Activated CD8-positive, alpha-beta memory T cell treated with anti-CD3 and anti-CD28 coated beads, Interleukin-2, amount 50 U/mL, for 4 hours (primary cell): Measurements from ENCODE around the gene ACTR5.

ENCODE experiments used
- DNase-seq: peaks from one replicate; pipeline ENCODE4 v3.0.0-alpha.2; 2020

Gene ACTR5

DNA sequence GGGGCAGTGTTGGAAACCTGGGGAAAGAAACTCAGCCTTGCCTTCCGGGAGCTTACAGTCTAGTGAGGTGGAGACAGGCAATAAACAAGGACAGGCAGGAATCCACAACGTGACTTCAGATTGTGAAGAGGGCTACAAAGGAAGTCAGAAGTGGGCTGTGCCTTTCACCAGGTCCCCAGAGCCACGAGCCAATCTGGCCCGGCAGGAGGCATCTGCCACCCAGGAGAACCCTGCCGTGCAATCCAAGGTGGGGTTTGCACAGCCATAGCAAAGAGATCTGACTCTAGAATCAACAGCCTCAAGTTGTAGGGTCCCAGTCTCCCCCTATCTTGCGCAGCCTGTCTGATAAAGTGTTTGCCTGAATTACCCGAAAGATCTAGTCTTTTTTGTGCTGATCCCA is 18.5 kb upstream of the ACTR5 start:
- no peak for DNase-seq

DNA sequence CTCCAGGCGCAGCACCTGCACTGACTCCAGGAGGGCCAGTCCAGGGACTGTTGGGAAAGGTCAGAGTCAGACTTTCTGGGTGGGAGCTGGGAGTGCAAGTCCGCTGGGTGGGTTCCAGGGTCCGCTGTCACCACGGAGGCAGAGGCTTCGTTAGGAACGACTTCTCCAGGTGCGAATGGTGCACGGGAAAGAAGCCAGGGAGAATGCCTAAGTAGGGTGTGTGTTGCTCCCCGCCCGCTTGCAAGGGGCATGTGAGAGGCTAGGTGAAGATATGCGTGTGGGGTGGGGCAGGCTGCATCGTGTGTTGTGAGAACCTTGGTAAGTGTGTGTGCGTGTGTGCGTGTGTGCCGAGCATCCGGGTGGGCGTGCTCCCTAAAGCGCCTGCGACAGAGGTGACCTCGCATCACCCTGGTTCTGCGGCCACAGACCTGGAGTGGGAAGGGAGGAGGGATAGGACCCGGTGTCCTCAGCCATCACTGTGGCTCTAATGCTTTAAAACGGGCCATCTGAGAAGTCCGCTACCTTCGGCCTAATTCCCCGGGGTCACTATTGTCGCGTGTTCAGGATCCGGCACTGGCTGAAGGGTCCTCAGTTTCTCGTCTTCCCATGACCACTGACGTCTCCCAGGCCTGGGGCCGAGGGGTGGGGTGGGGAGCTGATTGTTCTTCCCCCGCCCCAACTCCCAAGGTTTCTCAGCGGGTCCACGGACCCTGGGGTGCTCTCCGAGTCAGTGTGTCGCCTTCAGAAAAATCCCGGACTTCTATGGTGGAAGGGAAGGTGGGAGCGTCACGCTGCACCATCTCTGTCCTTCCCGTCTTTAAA is 17.9 kb upstream of the ACTR5 start:
- DNase-seq: no peak

DNA sequence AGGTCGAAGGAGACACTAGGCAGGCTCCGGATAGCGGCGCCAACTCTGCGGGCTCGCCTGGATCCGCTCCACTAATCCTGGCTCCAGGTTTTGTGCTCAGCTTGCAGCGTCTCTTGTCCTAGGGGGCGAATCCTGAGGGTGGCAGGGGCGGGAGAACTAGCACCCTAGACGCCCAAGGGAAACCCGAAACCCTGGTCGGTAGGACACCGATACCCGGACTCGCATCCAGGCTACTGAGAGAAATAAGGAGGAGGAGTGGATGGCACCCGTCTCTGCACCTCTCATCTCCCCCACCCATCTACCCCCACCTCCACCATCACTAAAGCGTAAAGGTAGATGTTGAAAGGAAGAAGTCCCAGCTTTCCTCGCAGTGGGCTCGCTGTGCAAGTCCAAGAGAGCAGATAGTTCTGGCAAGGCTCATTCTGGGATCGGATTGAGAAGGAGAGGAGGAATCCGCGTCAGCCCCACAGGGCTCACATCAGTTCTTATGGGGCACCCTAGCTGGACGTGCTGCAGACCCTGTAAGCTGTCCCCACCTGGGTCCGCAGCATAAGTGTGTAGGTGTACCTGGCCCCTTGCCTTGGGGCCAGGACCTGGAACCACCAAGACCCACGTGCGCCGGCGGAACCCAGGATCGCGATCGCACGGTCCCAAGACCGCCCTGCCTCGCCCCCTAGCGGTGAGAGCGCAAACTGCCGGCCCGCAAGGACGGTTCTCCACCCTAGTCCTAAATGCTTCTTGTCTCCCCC is 17.1 kb upstream of the ACTR5 start:
- DNase-seq: peak; percentile 82

DNA sequence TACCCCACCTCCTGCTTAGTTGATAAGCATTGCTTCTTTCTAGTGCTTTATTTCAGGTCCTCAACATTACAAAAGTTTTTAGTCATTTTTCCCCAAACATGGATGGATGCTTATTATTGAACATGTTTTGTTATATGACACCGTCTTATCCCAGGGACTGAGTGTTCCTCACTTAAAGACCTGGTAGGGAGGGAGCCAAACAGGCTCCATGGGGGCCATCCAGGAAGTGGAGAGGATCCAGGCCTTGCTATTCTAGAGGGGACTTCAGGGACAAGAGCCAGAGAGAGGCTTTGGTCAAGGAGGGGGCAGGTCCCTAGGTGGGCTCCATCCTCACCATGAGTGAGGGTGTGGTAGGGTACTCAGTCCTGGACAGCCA is 16.5 kb upstream of the ACTR5 start:
- DNase-seq: no peak

DNA sequence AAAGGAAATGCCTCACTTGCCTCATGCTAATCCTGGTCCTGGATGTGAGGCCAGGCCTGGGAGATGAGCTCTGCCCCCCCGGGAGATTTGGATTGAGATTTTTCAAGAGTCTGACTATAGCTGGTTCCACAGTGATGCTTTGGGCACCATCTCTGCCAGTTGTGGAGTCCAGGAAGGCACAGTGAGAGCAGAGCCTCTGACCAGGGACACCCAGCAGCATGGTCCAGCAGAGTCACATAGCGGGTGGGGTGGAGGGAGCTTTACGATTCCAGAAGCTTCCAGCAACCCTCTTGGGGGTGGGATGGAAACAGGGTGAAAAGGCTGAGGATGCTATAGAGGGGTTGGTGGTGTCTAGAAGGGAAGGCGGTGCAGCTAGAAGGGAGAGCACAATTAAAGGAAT is 15.3 kb upstream of the ACTR5 start:
- DNase-seq: no peak

DNA sequence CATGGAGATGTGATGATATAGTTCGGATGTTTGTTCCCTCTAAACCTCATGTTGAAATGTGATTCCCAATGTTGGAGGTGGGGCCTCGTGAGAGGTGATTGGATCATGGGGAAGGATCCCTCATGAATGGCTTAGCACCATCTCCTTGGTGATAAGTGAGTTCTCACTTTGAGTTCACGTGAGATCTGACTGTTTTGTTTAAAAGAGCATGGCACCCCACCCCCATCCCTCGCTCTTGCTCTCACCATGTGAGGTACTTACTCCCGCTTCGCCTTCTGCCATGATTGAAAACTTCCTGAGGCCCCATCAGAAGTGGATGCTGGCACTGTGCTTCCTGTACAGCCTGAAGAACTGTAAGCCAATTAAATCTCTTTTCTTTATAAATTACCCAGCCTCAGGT is 13.1 kb upstream of the ACTR5 start:
- no peak for DNase-seq

DNA sequence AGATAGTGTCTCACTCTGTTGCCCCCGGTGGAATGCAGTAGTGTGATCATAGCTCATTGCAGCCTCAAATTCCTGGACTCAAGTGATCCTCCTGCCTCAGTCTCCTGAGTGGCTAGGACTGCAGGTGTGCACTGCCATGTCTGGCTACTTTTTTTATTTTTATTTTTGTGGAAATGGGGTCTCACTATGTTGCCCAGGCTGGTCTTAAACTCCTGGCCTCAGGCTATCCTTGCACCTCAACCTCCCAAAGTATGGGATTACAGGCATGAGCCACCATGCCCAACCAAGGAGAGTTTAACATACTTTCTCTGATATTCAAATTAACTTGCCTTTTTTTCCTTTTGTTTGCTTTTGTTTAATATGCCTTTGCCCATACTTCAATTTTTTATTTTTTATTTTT is 10.4 kb upstream of the ACTR5 start:
- DNase-seq: no peak

DNA sequence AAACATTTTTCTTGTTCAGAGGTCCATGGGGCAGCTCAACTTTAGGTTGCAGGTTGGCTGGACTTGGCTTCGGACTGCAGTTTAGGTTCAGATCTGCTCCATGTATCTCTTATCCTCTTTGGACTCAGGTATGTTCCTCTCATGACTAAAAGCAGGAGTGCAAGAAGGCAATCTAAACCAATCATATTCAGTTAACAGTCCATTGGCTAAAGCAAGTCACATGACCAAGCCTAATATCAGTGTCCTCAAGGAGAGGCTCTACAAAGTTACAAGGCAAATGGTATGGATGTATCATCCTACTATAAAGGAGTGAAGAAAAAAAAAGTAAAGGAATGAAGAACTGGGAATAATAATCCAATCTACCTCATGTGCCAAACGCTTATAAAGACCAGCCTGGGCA is 2.5 kb upstream of the ACTR5 start:
- no peak for DNase-seq

DNA sequence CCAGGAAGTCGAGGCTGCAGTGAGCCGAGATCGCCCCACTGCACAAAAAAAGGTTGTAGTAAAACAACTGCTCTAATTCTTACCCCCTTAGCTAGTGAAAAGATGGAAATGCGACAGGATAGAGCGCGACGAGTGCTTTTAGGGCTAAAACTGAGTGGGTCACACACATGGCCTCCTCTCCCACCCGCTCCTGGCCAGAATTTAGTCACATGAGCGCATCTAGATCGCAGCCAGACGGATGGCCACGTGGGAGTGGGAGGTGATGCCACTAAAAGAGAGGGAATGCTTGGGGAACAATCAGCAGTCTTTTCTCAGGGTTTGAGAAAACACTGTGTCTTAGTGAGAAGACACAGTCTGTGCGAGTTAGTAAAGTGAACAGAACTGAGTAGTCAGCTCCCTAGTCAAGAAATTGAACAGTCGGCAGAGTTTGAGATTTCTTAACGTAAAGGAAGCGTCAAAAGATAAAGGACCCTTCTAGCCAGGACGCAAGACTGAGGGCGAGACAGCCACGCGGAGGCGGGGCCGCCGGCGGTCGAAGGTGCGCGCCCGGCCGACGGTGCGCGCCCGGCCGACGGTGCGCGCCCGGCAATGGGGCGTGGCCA is 664 bp upstream of the ACTR5 start:
- no peak for DNase-seq

DNA sequence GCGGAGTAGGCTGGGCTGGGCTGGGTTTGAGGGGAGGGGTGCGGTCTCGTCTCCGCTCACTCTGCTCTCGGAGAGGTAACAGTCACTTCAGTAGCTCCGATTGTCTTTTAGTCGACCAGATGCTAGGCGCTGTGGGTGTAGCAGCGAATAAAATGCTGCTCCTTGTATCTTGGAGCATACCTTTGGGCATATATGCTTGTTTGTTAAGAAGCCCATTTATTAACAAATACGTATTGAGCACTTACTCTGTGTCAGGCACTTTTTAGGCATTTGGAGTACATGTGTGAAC is 545 bp downstream of the ACTR5 start:
- peak; percentile 63 for DNase-seq

DNA sequence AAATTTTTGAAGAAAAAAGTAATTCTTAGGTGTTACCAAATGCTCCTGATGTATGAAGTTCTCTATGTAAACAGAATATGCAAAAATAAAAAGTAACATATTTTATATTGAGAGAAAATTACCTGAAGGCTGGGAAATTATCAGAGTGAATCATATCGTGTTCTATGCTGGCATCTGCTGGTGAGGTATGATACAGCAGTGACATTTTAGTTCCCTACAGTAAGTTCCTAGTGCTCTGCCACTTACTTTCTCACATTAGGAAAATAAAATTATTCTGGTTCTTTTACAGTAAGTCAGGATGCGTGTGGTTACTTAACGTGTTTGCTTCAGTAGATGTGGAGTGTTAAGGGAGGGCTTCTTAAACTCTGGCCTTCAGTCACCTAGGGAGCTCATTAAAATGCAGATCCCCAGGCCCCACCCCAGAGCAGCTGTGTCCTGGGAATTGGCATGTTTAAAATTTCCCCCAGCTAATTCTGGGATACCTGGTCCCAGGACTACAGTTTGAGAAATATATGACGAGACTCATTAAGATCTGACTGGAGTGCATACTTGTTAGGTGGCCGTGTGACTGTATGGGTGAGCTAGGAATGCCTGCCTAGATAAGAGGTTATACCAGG is 3.2 kb downstream of the ACTR5 start:
- DNase-seq: peak; percentile 34

DNA sequence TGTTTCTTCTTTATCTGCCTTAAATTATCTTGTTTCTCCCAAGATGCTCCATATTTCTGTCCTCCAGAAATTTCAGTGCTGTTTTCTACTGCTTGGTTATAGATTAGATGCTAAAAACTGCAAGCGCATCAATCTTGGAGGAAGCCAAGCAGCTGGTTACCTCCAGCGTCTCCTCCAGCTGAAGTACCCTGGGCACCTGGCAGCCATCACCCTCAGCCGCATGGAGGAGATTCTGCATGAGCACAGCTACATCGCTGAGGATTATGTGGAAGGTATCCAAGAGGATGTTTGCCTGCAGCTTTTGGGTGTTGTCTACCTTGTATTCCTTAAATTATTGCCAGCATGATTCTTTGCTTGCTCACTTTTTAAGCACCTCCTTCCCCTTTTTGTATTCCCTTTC is 3.8 kb downstream of the ACTR5 start:
- no peak for DNase-seq

DNA sequence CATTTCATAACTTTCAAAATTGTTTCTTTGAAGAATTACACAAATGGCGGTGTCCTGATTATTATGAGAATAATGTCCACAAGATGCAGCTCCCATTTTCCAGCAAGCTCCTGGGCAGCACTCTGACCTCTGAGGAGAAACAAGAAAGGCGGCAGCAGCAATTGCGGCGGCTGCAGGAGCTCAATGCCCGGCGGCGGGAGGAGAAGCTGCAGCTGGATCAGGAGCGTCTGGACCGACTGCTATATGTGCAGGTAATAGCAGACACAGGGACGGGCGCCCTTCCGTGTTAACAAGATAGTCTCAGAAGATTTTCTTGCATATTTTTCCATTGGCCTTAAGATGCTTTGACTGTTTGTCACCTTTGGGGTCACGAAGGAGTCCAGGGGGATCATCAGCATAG is 6.7 kb downstream of the ACTR5 start:
- DNase-seq: no peak

DNA sequence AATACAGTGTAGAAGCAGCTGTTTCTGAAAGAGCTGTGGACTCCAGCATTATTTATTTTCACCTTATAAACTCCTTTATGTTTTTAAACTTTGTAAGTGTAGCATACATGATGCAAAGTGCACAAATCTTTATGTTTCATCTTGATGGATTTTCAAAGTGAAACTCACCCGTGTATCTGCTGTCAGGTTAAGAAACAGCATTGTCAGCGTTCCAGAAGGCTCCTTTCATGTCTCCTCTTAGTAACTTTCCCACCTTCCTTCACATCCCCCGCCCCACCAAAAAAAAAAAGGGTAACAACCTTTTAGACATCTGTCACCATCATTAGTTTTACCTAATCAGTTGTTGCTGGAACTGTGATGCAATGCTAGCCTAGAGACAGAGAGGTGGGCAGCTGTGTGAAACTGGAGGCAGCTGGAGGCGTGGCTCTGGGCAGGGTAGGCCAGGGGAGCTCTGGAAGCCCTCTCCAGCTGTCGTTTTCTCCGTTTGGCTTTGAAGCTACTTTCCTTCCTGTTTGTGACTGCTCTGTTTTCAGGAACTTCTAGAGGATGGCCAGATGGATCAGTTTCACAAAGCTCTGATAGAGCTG is 7.2 kb downstream of the ACTR5 start:
- no peak for DNase-seq

DNA sequence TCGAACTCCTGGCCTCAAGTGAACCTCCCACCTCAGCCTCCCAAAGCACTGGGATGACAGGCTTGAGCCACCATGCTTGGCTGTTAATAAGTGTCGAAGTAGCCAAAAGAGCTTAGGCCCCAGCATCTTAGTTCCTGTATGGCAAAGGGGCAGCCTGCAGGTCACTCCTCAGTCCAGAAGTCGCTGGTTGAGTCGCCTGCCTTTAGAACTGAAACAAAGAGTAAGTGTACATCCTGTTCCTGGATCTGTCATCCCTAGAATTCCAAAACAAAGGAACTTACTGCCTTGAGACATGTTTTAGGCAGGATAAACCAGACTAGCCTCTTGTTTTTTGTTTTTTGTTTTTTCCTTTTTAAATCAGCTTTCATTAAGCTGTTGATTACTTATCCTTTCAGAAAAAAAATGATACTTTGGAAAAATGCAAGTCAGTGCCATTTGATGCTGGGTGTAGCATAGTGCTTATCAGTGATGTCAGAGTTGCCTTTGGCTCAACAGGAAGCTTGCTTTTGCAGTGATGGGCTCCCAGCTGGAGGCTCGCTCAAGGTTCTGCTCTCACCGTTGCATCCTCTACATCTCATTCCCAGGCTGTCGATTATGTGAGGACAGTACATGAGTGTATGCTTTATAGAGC is 9.0 kb downstream of the ACTR5 start:
- DNase-seq: no peak

DNA sequence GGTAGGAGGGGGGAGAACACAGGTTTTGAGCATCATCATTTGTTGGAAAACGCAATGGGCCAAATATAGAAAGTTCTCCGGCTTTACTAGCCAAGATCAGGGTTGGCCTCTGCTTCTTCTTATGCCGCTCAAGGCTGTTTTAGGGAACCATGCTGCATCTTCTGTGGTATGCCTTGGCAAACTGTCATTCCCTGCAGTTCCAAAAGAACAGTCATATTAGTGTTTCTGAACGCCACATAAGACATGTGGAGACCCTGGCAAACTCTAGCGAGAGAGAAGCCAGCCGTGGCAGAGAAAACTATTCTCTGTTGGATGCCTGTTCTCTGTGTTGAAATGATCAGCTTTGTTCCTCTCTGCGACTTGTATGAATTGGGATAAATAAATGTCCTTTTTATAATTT is 10.8 kb downstream of the ACTR5 start:
- DNase-seq: no peak

DNA sequence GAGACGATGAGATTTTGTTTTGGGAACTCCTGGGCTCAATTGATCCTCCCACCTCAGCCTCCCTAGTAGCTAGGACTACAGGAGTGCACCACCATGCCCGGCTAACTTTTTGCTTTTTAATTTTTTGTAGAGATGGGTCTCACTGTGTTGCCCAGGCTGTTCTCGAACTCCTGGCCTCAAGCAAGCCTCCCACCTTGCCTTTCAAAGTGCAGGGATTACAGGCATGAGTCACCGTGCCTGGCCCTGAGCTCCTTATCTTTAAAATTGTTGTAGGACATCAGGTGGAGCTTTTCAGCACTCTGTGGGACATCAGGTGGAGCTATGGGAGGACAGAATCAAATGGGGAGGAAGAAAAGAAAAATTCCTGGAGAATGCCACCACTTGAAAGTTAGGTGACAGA is 12.7 kb downstream of the ACTR5 start:
- DNase-seq: no peak

DNA sequence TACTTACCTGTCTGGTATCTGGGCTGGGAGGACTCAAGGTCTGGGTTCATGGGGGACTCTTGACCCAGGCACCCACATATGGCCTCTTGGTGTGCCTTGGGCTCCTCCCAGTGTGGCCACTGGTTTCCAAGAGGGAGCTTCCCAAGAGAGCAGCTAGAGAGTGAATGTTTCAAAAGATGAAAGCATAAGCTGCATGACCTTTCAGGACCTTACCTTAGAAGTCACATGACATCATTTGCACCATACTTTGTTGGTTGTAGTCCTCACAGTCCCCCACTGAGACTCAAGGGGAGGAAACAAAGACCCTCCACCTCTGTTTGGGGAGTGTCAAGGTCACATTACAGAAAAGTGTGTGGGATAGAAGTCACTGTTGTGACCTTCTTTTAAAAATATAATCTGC is 13.9 kb downstream of the ACTR5 start:
- DNase-seq: no peak

DNA sequence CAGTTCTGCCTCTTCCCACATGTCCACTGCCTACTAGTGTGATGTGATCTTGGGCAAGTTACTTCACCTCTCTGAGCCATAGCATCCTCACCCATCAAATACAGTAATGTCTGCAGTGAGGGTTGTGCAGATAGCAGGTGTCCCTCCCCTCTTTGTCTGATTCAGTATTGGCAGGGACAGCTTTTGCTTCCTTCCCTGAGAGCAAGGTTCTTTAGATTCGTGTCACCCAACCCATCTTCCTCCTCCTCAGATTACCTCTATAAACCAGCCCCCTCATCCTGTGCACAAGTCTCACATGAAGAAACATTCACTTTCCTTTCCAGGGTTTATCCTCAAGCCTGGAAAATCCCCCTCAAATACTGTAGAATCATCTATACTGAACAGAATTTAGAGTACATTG is 15.4 kb downstream of the ACTR5 start:
- no peak for DNase-seq

DNA sequence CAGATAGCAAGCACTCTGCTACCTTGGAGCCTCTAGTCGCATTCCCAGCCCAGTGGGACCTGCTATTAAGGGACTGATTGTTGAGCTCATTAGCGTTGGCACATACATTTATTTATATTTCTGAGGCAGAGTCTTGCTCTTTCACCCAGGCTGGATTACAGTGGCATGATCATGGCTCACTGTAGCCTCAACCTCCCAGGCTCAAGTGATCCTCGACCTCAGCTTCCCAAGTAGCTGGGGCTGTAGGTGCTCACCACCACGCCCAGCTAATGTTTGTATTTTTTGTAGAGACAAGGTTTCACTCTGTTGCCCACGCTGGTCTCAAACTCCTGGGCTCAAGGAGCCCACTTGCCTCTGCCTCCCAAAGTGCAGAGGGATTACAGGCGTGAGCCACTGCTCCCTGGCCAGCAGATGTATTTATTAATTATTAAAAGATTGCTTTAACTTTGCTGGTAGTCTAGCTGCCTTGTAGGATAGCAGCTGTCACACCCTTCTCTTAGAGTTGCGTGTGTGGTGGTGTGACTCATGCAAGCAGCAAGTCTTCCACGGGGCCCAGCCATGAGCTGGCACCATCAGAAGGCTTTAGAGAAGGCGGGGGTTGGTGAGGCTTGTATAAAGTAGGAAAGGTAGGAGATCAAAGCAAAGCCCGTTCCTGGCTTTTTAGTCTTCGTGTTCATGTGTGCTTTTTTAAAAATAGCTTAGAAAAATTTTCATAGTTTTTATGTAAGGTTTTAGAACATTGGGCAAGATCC is 16.5 kb downstream of the ACTR5 start:
- DNase-seq: peak; percentile 36

DNA sequence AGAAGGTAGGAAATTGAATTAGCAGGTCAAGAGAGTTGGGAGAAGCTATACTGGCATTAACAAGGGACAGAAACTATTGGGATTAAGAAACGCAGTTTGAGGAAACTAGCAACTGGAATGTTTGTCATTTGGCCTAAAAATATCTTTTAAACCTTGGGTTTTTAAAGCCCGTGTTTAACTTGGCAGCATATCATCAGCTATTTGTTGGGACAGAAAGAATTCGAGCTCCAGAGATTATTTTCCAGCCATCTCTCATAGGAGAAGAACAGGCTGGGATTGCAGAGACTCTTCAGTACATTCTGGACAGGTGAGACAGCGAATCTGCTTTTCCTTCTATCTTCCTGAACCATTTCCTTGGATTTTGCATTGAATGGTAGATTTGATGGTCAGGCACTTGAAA is 17.8 kb downstream of the ACTR5 start:
- DNase-seq: no peak
